Measurements from ENCODE around the gene FRA10AC1. TPM values are rescaled to one million over a fixed set of nuclear protein-coding genes. Genes with fewer than 3 reads are reported as not detected.

The FRA10AC1 gene
- total RNA-seq, 2 donors from 2014 or later, result 15.5 to 19.8 TPM

DNA sequence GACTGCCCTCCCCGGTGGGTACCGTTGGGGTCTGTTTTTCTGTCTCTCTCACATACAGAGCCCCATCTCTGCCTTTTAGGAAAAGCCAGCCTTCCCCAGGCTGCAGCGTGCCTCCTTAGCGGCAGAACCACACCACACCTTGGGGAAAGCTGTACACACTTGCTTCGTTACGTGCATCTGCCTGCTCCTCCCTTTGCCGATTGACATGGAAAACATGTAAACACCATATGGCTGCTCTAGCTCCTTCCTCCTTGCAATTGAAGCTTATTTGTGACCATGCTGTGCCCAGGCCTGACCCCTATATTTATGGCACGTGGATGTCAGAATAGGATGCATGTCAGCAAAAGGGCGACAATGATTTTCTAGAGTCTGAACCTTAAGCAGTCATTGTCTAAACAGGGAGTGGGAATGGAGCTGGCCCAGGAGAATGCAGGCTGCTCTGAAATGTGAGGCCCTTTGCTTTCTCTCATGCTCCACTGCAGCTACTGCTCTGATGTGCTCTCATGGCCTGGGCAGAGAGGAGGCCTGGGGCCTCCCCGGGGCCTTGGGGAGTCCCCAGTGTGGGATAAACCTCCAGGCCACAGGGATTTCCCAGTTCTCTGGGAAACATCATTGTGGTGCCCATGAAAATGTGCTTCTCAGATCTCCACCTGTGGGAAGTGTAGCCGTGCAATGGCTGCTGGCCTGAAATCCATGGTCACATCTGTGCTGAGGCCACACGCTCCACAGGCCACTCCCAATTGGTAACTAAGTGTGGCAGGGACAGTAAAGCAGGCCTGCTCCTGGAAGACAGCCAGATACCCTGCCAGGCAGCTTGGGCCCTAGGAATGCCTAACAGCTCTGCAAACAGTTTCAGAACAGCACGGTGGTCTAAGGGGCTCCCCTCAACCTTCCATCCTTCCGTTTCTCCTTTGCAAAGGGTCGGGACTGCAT lies 71.5 kb downstream of the FRA10AC1 start:
- Mint-ChIP-seq H3K9me3 (no peaks in the 10 kb centered on the region), H3K4me1 (no peaks in the 10 kb centered on the region), H3K27ac (no peak overlapping the region), H3K27me3 (peaks cover 10% of the 10 kb centered on the region), H3K4me3 (no peak overlapping the region), H3K36me3 (ENCODE audit: low read depth) (no peaks in the 10 kb centered on the region)
- ATAC-seq (replicated peaks), result no peak

DNA sequence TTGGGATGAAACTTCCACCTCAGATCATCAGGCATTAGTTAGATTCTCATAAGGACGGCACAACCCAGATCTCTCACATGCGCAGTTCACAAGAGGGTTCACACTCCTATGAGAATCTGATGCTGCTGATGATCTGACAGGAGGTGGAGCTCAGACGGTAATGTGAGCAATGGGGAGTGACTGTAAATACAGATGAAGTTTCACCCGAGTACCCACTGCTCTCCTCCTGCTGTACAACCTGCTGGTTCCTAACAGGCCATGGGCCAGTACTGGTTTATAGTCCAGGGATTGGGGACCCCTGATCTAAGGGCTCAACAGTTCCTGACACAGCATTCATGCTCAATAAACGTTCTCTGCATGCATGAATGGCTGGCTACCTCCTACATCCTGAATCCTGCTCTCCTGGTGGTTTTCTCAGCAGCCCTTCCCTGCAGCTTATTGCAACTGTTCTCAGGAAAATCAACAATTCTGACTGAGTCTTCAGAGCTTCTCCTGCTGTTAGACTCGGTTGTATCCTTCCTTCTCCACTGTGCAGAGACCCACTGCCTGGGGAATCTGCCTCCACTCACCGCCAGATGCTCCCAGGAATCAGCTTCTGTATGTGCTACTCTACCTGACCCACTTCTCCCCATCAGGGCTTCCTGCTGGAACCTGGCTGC lies 72.6 kb downstream of the FRA10AC1 start:
- H3K9me3 Mint-ChIP-seq, result no peaks in the 10 kb centered on the region
- no peaks in the 10 kb centered on the region for H3K4me1 Mint-ChIP-seq
- H3K4me3 Mint-ChIP-seq, result no peak overlapping the region
- peaks cover 17% of the 10 kb centered on the region for H3K27me3 Mint-ChIP-seq
- H3K27ac Mint-ChIP-seq, result no peak overlapping the region
- ATAC-seq (replicated peaks), result no peak
- H3K36me3 Mint-ChIP-seq (ENCODE audit: low read depth), result no peaks in the 10 kb centered on the region

DNA sequence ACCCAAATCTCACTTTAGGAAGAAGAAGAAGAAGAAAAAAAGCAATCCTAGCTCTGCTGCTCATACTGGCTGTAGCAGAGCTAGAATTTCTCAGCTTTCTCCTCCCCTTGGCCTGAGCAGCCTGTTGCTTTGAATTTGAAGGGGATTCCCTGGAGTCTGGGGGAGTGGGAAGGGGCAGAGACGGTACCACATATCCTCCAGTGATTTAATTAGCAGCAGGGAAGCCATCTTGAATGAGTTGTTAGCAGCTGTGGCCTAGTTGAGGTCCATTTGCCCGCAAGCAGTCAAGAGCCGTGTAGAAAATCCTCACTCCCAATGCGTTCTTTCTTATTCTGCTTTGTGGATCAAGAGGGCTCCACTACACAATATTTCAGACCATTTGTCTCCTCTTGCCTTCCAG lies 73.5 kb downstream of the FRA10AC1 start:
- H3K27me3 Mint-ChIP-seq, result peaks cover 20% of the 10 kb centered on the region
- no peaks in the 10 kb centered on the region for H3K9me3 Mint-ChIP-seq
- no peaks in the 10 kb centered on the region for H3K36me3 Mint-ChIP-seq (ENCODE audit: low read depth)
- H3K4me1 Mint-ChIP-seq, result no peaks in the 10 kb centered on the region
- ATAC-seq (replicated peaks), result no peak
- no peak overlapping the region for H3K27ac Mint-ChIP-seq
- no peak overlapping the region for H3K4me3 Mint-ChIP-seq

DNA sequence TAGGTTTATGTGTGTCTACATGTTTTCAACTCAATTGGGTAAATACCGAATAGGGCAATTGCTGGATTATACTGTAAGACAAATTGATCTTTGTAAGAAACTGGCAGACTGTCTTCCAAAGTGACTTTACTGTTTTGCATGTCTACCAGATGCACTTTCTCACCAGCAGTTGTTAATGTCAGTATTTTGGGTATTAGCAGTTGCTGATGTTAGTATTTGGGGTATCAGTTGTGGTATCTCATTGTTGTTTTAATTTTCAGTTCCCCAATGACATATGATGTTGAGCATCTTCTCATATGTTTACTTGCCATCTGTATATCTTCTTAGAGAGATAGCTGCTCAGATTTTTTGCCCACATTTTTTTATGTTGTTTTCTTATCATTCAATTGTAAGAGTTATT lies 79.5 kb downstream of the FRA10AC1 start:
- Mint-ChIP-seq H3K27me3 (peaks cover 14% of the 10 kb centered on the region), H3K4me3 (no peak overlapping the region), H3K27ac (no peak overlapping the region), H3K36me3 (ENCODE audit: low read depth) (no peaks in the 10 kb centered on the region), H3K4me1 (no peaks in the 10 kb centered on the region), H3K9me3 (no peaks in the 10 kb centered on the region)
- ATAC-seq (replicated peaks), result no peak

DNA sequence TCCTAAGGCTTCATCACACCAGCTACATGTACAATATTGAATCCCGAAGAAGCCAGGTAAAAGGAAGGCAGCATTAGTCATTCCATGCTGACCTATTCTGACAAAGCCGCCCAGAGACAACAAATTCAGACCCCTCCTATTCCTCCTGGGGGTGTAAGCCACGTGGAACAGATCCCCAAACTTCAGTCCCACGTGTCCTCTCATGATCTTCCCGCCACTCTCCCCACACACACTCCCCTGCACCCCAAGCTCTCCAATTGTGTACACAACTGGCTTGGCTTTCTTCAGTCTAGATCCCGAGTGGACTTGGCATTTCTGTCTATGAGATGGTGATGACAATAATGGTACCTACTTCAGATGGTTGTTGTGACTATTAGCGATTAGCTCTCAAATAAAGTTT lies 81.5 kb downstream of the FRA10AC1 start:
- Mint-ChIP-seq H3K4me3 (no peak overlapping the region), H3K27me3 (peaks cover 14% of the 10 kb centered on the region), H3K36me3 (ENCODE audit: low read depth) (no peaks in the 10 kb centered on the region), H3K4me1 (no peaks in the 10 kb centered on the region), H3K9me3 (no peaks in the 10 kb centered on the region), H3K27ac (no peak overlapping the region)
- ATAC-seq (replicated peaks), result no peak

Other genes starting within 250 kb of the FRA10AC1 start
- 10 to 100 TPM; 30.6 to 50.2 TPM for gene MYOF, start 220.3 kb downstream of the FRA10AC1 start, total RNA-seq
- 10 to 100 TPM; 47.8 to 73.8 TPM for gene CEP55, start 206.0 kb downstream of the FRA10AC1 start, total RNA-seq
- gene FFAR4, start 135.9 kb downstream of the FRA10AC1 start, total RNA-seq, result not detected
- not detected for gene RBP4, start 101.4 kb downstream of the FRA10AC1 start, total RNA-seq
- gene PDE6C, start 90.1 kb downstream of the FRA10AC1 start, total RNA-seq, result not detected
- gene LGI1, start 55.3 kb upstream of the FRA10AC1 start, total RNA-seq, result not detected
- gene SLC35G1, start 191.4 kb upstream of the FRA10AC1 start, total RNA-seq, result 1 to 10 TPM; 3.4 to 6.6 TPM

Measured in activated T-helper 17 cell treated with anti-CD3 and anti-CD28 coated beads, Interleukin-2, amount 50 U/mL, for 72 hours (primary cell).